Fibroblast of skin of right quadriceps (primary cell): ENCODE measurements around the gene PIK3CG.
"Not testable (repeated sequence)": the region's sequence is repeated elsewhere in the genome, so short reads cannot be mapped to it uniquely, and the experiment has no call there.

Experiments
- DNase-seq: peaks from one replicate; pipeline ENCODE4 v3.0.0-alpha.2; 2013

The PIK3CG gene

GRCh38 chr7:106888204-106888603, 23.1 kb downstream of the PIK3CG start:
- DNase-seq, result no peak

GRCh38 chr7:106890952-106891351, 25.9 kb downstream of the PIK3CG start:
- DNase-seq, result no peak

- no peak for DNase-seq
Measured at GRCh38 chr7:106891548-106892410, 26.7 kb downstream of the PIK3CG start.

- DNase-seq, result no peak
Measured at GRCh38 chr7:106893591-106893990, 28.5 kb downstream of the PIK3CG start.

- DNase-seq, result no peak
Measured at GRCh38 chr7:106895246-106895864, 30.3 kb downstream of the PIK3CG start.

- DNase-seq, result no peak
Measured at GRCh38 chr7:106896231-106896630, 31.1 kb downstream of the PIK3CG start.

GRCh38 chr7:106897553-106897952, 32.5 kb downstream of the PIK3CG start:
- not testable (repeated sequence) for DNase-seq

GRCh38 chr7:106898967-106899366, 33.9 kb downstream of the PIK3CG start:
- not testable (repeated sequence) for DNase-seq

- DNase-seq, result no peak
Measured at GRCh38 chr7:106901828-106902441, 36.9 kb downstream of the PIK3CG start.

GRCh38 chr7:106905734-106906133, 40.7 kb downstream of the PIK3CG start:
- DNase-seq, result no peak

- no peak for DNase-seq
Measured at GRCh38 chr7:106911959-106912358, 46.9 kb downstream of the PIK3CG start.

GRCh38 chr7:106914018-106914607, 49.0 kb downstream of the PIK3CG start:
- no peak for DNase-seq

- no peak for DNase-seq
Measured at GRCh38 chr7:106915407-106915806, 50.3 kb downstream of the PIK3CG start.

- DNase-seq, result no peak
Measured at GRCh38 chr7:106915873-106916272, 50.8 kb downstream of the PIK3CG start.

- DNase-seq, result no peak
Measured at GRCh38 chr7:106916679-106917078, 51.6 kb downstream of the PIK3CG start.

- DNase-seq, result no peak
Measured at GRCh38 chr7:106918991-106919390, 53.9 kb downstream of the PIK3CG start.

GRCh38 chr7:106924468-106924867, 59.4 kb downstream of the PIK3CG start:
- not testable (repeated sequence) for DNase-seq

- no peak for DNase-seq
Measured at GRCh38 chr7:106926892-106927291, 61.8 kb downstream of the PIK3CG start.

- DNase-seq, result no peak
Measured at GRCh38 chr7:106927536-106927935, 62.5 kb downstream of the PIK3CG start.

GRCh38 chr7:106929616-106930015, 64.5 kb downstream of the PIK3CG start:
- DNase-seq, result not testable (repeated sequence)

GRCh38 chr7:106936236-106936635, 71.2 kb downstream of the PIK3CG start:
- no peak for DNase-seq

- not testable (repeated sequence) for DNase-seq
Measured at GRCh38 chr7:106938122-106938521, 73.0 kb downstream of the PIK3CG start.

GRCh38 chr7:106938803-106939202, 73.7 kb downstream of the PIK3CG start:
- no peak for DNase-seq
